DND-41 (cell line): Measurements from ENCODE around the gene SOCS7.

Experiments
- ATAC-seq: fragments of 200-7000 bp; cut with Tn5 transposase; 3 replicates; pipeline ENCODE4 v1.9.1; 2021; ENCODE audit warnings: low read depth; ENCODE audit not compliant: insufficient read depth
- DNase-seq: peaks from one replicate; pipeline ENCODE4 v3.0.0-alpha.2; 2020
- H2AFZ ChIP-seq: 2 replicates; pipeline ENCODE4 v1.6.0; 2012; ENCODE audit warnings: low read depth, low read length
- H3K27ac ChIP-seq: 2 replicates; pipeline ENCODE4 v1.5.1; 2012; ENCODE audit warnings: low read length, inconsistent platforms
- H3K27me3 ChIP-seq: fragments of 200-600 bp; sonication (generic); 2 replicates; pipeline ENCODE4 v1.6.0; 2012; ENCODE audit warnings: low read length, mild to moderate bottlenecking, inconsistent platforms; ENCODE audit not compliant: insufficient read depth, poor library complexity
- H3K36me3 ChIP-seq: 2 replicates; pipeline ENCODE4 v1.5.1; 2012; ENCODE audit warnings: low read length, inconsistent platforms; ENCODE audit not compliant: insufficient read depth
- H3K4me1 ChIP-seq: 2 replicates; pipeline ENCODE4 v1.5.1; 2012; ENCODE audit warnings: mild to moderate bottlenecking, low read length; ENCODE audit not compliant: insufficient read depth
- H3K4me2 ChIP-seq: 2 replicates; pipeline ENCODE4 v1.6.0; 2012; ENCODE audit warnings: mild to moderate bottlenecking, moderate library complexity, low read length, inconsistent platforms; ENCODE audit not compliant: insufficient read depth
- H3K4me3 ChIP-seq, 2 experiments: fragments of 200-600 bp in 1 of 2; shearing (Covaris generic) in 1 of 2; 2 replicates each; pipeline ENCODE4 v1.5.1; 2012 to 2016; ENCODE audit warnings: inconsistent platforms in 2 of 2, low read length in 2 of 2, mild to moderate bottlenecking in 2 of 2, low read depth in 1 of 2, moderate library complexity in 1 of 2
- H3K79me2 ChIP-seq: 2 replicates; pipeline ENCODE4 v1.6.0; 2012; ENCODE audit warnings: low read length, inconsistent platforms; ENCODE audit not compliant: insufficient read depth
- H3K9ac ChIP-seq: 2 replicates; pipeline ENCODE4 v1.6.0; 2012; ENCODE audit warnings: low read depth, mild to moderate bottlenecking, inconsistent platforms, low read length, moderate library complexity
- H3K9me3 ChIP-seq: 2 replicates; pipeline ENCODE4 v1.5.1; 2012; ENCODE audit warnings: low read length, moderate library complexity, mild to moderate bottlenecking, inconsistent platforms; ENCODE audit not compliant: insufficient read depth, severe bottlenecking
- H4K20me1 ChIP-seq: 2 replicates; pipeline ENCODE4 v1.6.0; 2012; ENCODE audit warnings: low read length; ENCODE audit not compliant: insufficient read depth
- EZH2 ChIP-seq: IDR thresholded peaks from 3 replicates; pipeline ENCODE4 v1.6.1; 2012; ENCODE audit warnings: borderline replicate concordance, low read depth, mild to moderate bottlenecking, moderate library complexity, low read length, inconsistent platforms; ENCODE audit not compliant: severe bottlenecking
- TF ChIP-seq, protein P1 (sequence below): IDR thresholded peaks from 2 replicates; pipeline ENCODE4 v1.5.1; 2012; ENCODE audit warnings: borderline replicate concordance, low read length, moderate library complexity, mild to moderate bottlenecking; ENCODE audit not compliant: poor library complexity, severe bottlenecking; ENCODE audit errors: extremely low read depth

Gene SOCS7

DNA sequence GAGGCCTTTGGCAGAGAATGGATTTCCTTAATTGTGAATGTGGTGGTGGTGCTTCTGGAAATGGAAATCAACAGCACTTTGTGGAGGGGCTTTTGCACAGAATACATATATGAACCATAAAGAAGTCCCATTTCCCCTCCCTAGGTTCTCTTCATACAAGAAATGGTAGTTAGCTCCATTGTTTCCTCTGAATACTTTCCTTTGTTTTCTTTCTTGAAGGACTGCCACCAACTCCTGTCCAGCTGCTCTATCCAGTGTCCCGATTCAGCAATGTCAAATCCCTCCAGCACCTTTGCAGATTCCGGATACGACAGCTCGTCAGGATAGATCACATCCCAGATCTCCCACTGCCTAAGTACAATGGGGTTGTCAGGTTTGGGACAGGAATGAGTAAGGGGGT is 43.4 kb downstream of the SOCS7 start:
- Histone ChIP-seq H3K79me2 (0 out of 2 replicates have a peak, but pooled peaks cover 3% of the 10 kb centered on the region), H3K27ac (no peak overlapping the region), H4K20me1 (no peaks in the 10 kb centered on the region), H2AFZ (no peak overlapping the region), H3K9ac (no peak overlapping the region), H3K4me2 (no peak overlapping the region), H3K4me3 (no peak overlapping the region), H3K9me3 (no peaks in the 10 kb centered on the region), H3K4me1 (no peaks in the 10 kb centered on the region), H3K36me3 (peaks cover 67% of the 10 kb centered on the region), H3K27me3 (no peaks in the 10 kb centered on the region)
- TF ChIP-seq, protein P1, sequence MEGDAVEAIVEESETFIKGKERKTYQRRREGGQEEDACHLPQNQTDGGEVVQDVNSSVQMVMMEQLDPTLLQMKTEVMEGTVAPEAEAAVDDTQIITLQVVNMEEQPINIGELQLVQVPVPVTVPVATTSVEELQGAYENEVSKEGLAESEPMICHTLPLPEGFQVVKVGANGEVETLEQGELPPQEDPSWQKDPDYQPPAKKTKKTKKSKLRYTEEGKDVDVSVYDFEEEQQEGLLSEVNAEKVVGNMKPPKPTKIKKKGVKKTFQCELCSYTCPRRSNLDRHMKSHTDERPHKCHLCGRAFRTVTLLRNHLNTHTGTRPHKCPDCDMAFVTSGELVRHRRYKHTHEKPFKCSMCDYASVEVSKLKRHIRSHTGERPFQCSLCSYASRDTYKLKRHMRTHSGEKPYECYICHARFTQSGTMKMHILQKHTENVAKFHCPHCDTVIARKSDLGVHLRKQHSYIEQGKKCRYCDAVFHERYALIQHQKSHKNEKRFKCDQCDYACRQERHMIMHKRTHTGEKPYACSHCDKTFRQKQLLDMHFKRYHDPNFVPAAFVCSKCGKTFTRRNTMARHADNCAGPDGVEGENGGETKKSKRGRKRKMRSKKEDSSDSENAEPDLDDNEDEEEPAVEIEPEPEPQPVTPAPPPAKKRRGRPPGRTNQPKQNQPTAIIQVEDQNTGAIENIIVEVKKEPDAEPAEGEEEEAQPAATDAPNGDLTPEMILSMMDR, result no peak
- no peak for TF ChIP-seq EZH2
- no peak for DNase-seq
- ATAC-seq, result no peak

DNA sequence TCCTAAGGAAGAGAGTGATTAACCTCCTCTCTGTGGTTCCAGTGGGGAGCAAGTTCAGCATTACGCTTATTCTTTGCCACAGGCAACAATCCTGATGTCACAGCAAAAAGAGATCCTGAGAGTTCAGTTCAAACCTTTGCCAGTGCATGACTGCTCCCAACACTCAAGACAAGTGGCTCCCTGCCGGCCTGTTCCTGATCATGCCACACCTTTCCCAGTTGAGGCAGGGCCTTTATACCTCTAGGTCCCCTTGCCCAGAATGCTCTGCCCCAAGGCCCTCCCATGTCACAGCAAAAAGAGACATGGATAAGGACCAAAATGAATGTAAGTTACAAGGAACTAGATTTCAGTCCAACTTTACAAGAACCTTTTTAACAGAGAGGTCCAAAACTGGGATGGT is 45.6 kb downstream of the SOCS7 start:
- Histone ChIP-seq H3K4me1 (no peaks in the 10 kb centered on the region), H3K4me2 (no peak overlapping the region), H3K36me3 (peaks cover 88% of the 10 kb centered on the region), H3K9ac (no peak overlapping the region), H4K20me1 (no peaks in the 10 kb centered on the region), H3K79me2 (0 out of 2 replicates have a peak, but pooled peaks cover 3% of the 10 kb centered on the region), H3K27me3 (no peaks in the 10 kb centered on the region), H3K27ac (no peak overlapping the region), H3K4me3 (no peak overlapping the region), H3K9me3 (no peaks in the 10 kb centered on the region), H2AFZ (no peak overlapping the region)
- no peak for TF ChIP-seq EZH2
- TF ChIP-seq, protein P1, result no peak
- ATAC-seq (no peak), DNase-seq (no peak)

DNA sequence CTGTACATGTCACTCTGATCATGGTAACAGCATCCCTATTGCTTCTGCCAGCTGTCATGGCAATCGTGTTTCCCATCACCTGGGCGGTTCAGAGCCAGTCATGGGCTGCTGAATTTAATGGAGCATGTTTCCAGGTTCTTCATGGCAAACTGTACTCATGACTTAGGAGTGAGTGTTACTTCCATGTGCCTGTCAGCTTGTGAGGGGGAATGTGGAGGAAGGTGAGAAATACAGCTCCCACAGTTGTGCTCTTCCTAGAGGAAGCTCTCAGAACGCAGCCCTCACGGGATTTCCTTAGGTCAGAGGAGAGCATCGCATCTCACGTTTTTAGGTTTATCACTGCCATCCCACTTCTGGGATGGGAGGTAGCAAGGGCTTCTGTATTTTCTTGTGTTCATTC is 48.6 kb downstream of the SOCS7 start:
- Histone ChIP-seq H3K9ac (no peak overlapping the region), H3K9me3 (no peaks in the 10 kb centered on the region), H3K4me1 (no peaks in the 10 kb centered on the region), H3K4me3 (no peak overlapping the region), H3K27ac (no peak overlapping the region), H2AFZ (no peak overlapping the region), H3K4me2 (no peak overlapping the region), H3K27me3 (no peaks in the 10 kb centered on the region), H4K20me1 (no peaks in the 10 kb centered on the region; the same call in 1 of the 2 replicates), H3K79me2 (no peaks in the 10 kb centered on the region), H3K36me3 (peaks cover 76% of the 10 kb centered on the region)
- ATAC-seq (no peak), DNase-seq (no peak)
- no peak for TF ChIP-seq EZH2
- TF ChIP-seq, protein P1, result no peak

DNA sequence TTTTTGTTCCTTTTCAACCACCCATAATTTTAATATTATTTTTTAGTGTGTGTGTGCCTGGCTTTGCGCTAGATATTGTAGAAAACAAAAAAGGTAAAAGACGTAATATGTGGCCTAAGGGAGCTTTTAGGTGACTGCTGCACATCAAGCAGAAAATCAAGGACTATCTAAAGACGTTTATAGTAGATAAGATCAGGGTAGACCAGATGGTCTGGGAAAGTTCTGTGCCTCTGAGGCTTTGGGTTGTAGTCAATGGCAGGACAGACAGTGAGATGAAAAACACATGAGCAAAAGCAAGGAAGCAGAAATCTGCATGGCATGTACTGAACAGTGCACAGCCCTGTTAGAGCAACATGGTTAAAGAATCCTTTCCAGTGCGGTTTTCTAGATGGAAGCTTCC is 49.8 kb downstream of the SOCS7 start:
- ATAC-seq (no peak), DNase-seq (no peak)
- H3K79me2 ChIP-seq, result no peaks in the 10 kb centered on the region
- H3K36me3 ChIP-seq, result peaks cover 64% of the 10 kb centered on the region
- TF ChIP-seq, protein P1, result no peak
- no peak for TF ChIP-seq EZH2
- no peaks in the 10 kb centered on the region; the same call in 1 of the 2 replicates for H4K20me1 ChIP-seq
- H3K27ac ChIP-seq, result no peak overlapping the region
- H3K4me3 ChIP-seq, result no peak overlapping the region
- H3K27me3 ChIP-seq, result no peaks in the 10 kb centered on the region
- no peaks in the 10 kb centered on the region for H3K9me3 ChIP-seq
- no peak overlapping the region for H3K9ac ChIP-seq
- H3K4me1 ChIP-seq, result no peaks in the 10 kb centered on the region
- H2AFZ ChIP-seq, result no peak overlapping the region
- no peak overlapping the region for H3K4me2 ChIP-seq
